ENCODE data around the gene ZCCHC2. TPM values are rescaled to one million over a fixed set of nuclear protein-coding genes. Genes with fewer than 3 reads are reported as not detected.
A peak's percentile ranks its signal among the peaks of the same experiment; 100 is the strongest.

The ZCCHC2 gene
- total RNA-seq, 1 experiment from 2014 or later = 12.6 TPM

GRCh38 chr18:62576271-62576670 is 53.4 kb downstream of the ZCCHC2 start:
- no peak for DNase-seq (ENCODE audit: low read depth)

GRCh38 chr18:62576845-62577512 is 54.2 kb downstream of the ZCCHC2 start:
- no peak for DNase-seq (ENCODE audit: low read depth)

GRCh38 chr18:62577765-62578164 is 54.9 kb downstream of the ZCCHC2 start:
- DNase-seq (ENCODE audit: low read depth) = no peak

- DNase-seq (ENCODE audit: low read depth) = no peak
These were observed 56.2 kb downstream of the ZCCHC2 start for GRCh38 chr18:62578980-62579511.

- no peak for DNase-seq (ENCODE audit: low read depth)
These were observed 60.6 kb downstream of the ZCCHC2 start for GRCh38 chr18:62583376-62583775.

GRCh38 chr18:62584241-62585120 is 61.7 kb downstream of the ZCCHC2 start:
- DNase-seq (ENCODE audit: low read depth) = peak; percentile 73

- no peak for DNase-seq (ENCODE audit: low read depth)
These were observed 62.7 kb downstream of the ZCCHC2 start for GRCh38 chr18:62585274-62586150.

GRCh38 chr18:62586151-62586774 is 63.4 kb downstream of the ZCCHC2 start:
- peak; percentile 65 for DNase-seq (ENCODE audit: low read depth)

- DNase-seq (ENCODE audit: low read depth) = no peak
These were observed 64.1 kb downstream of the ZCCHC2 start for GRCh38 chr18:62586781-62587487.

GRCh38 chr18:62587689-62588088 is 64.9 kb downstream of the ZCCHC2 start:
- DNase-seq (ENCODE audit: low read depth) = no peak

- DNase-seq (ENCODE audit: low read depth) = no peak
These were observed 65.4 kb downstream of the ZCCHC2 start for GRCh38 chr18:62588217-62588616.

GRCh38 chr18:62590799-62591590 is 68.2 kb downstream of the ZCCHC2 start:
- no peak for DNase-seq (ENCODE audit: low read depth)

- DNase-seq (ENCODE audit: low read depth) = no peak
These were observed 73.5 kb downstream of the ZCCHC2 start for GRCh38 chr18:62596145-62597005.

- no peak for DNase-seq (ENCODE audit: low read depth)
These were observed 79.0 kb downstream of the ZCCHC2 start for GRCh38 chr18:62601871-62602270.

- DNase-seq (ENCODE audit: low read depth) = no peak
These were observed 79.9 kb downstream of the ZCCHC2 start for GRCh38 chr18:62602706-62603105.

GRCh38 chr18:62603211-62603610 is 80.4 kb downstream of the ZCCHC2 start:
- no peak for DNase-seq (ENCODE audit: low read depth)

GRCh38 chr18:62603979-62604378 is 81.2 kb downstream of the ZCCHC2 start:
- no peak for DNase-seq (ENCODE audit: low read depth)

- no peak for DNase-seq (ENCODE audit: low read depth)
These were observed 82.9 kb downstream of the ZCCHC2 start for GRCh38 chr18:62605685-62606084.

Measured in HT1080 (cell line).